ENCODE data around the gene DRICH1. TPM values are rescaled to one million over a fixed set of nuclear protein-coding genes. Genes with fewer than 3 reads are reported as not detected.

Gene DRICH1
- total and polyA plus RNA-seq, 2 of the 13 experiments (the other 11 are each of a cell fraction or from before 2014, with no cell fraction given): 0.22 to 0.66 TPM

DNA sequence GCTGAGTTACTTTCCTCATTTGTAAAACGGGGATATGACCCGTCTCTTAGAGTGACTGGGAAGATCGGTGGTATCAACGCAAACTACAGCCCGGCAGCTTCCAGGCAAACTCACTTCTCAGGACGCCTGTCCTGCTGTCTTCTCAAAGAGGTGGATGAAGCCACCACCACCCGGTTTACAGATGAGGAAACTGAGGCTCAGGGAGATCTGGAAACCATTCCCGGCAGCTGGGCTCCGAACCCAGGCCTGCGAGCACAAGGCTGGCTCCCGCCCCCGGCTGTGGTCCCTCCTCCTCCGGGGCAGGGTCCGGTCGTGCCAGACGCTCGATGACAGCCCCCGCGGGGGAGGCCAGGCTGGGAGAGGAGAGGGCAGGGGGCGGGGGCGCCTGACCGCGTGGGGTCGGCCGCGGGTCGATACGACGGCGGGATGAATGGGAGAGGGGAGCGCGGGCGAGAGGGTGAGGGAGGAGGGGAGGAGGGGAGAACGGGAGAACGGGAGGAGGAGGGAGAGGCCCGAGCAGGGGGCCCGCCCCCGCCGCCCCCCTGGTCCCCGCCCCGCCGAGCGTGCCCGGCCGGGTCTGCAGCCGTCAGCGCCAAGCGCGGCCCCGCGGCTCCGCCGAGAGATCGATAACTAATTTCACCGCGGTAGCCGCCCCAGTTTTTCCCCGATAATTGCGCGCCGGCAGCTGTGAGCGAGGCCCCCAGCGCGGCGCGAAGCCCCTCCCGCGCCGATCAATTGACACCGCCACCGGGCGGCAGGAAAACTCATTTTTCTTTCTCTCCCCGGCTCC, 66.0 kb downstream of the DRICH1 start (continued):
- TF ChIP-seq RARG (CRISPR knock-in tag; IDR thresholded peaks at IDR 0.05; ENCODE audit: low read depth) (no peak), ZNF556 (CRISPR knock-in tag; IDR thresholded peaks at IDR 0.05; ENCODE audit: borderline replicate concordance) (peak; percentile 80), ZNF607 (CRISPR knock-in tag; IDR thresholded peaks at IDR 0.05; ENCODE audit: borderline replicate concordance) (peak; percentile 74), ZMYM3 (CRISPR knock-in tag; IDR thresholded peaks at IDR 0.05) (peak; percentile 78), NONO (IDR thresholded peaks at IDR 0.05) (no peak), NONO (CRISPR knock-in tag; conservative IDR thresholded peaks at IDR 0.05) (peak; percentile 79), SOX6 (IDR thresholded peaks at IDR 0.05) (no peak), SOX6 (CRISPR knock-in tag; IDR thresholded peaks at IDR 0.05) (peak; percentile 58), ZNF589 (CRISPR knock-in tag; conservative IDR thresholded peaks at IDR 0.05) (0 out of 2 replicates have a peak, but pooled peaks have one; percentile 55), SNAI1 (CRISPR knock-in tag; IDR thresholded peaks at IDR 0.05; ENCODE audit: borderline replicate concordance) (no peak), STAG1 (CRISPR knock-in tag; IDR thresholded peaks at IDR 0.05) (no peak), ZNF782 (CRISPR knock-in tag; IDR thresholded peaks at IDR 0.05; ENCODE audit: borderline replicate concordance) (no peak)
- TF ChIP-seq, protein P1, sequence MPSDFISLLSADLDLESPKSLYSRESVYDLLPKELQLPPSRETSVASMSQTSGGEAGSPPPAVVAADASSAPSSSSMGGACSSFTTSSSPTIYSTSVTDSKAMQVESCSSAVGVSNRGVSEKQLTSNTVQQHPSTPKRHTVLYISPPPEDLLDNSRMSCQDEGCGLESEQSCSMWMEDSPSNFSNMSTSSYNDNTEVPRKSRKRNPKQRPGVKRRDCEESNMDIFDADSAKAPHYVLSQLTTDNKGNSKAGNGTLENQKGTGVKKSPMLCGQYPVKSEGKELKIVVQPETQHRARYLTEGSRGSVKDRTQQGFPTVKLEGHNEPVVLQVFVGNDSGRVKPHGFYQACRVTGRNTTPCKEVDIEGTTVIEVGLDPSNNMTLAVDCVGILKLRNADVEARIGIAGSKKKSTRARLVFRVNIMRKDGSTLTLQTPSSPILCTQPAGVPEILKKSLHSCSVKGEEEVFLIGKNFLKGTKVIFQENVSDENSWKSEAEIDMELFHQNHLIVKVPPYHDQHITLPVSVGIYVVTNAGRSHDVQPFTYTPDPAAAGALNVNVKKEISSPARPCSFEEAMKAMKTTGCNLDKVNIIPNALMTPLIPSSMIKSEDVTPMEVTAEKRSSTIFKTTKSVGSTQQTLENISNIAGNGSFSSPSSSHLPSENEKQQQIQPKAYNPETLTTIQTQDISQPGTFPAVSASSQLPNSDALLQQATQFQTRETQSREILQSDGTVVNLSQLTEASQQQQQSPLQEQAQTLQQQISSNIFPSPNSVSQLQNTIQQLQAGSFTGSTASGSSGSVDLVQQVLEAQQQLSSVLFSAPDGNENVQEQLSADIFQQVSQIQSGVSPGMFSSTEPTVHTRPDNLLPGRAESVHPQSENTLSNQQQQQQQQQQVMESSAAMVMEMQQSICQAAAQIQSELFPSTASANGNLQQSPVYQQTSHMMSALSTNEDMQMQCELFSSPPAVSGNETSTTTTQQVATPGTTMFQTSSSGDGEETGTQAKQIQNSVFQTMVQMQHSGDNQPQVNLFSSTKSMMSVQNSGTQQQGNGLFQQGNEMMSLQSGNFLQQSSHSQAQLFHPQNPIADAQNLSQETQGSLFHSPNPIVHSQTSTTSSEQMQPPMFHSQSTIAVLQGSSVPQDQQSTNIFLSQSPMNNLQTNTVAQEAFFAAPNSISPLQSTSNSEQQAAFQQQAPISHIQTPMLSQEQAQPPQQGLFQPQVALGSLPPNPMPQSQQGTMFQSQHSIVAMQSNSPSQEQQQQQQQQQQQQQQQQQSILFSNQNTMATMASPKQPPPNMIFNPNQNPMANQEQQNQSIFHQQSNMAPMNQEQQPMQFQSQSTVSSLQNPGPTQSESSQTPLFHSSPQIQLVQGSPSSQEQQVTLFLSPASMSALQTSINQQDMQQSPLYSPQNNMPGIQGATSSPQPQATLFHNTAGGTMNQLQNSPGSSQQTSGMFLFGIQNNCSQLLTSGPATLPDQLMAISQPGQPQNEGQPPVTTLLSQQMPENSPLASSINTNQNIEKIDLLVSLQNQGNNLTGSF (CRISPR knock-in tag; IDR thresholded peaks at IDR 0.05): no peak
- TF ChIP-seq, protein P2, sequence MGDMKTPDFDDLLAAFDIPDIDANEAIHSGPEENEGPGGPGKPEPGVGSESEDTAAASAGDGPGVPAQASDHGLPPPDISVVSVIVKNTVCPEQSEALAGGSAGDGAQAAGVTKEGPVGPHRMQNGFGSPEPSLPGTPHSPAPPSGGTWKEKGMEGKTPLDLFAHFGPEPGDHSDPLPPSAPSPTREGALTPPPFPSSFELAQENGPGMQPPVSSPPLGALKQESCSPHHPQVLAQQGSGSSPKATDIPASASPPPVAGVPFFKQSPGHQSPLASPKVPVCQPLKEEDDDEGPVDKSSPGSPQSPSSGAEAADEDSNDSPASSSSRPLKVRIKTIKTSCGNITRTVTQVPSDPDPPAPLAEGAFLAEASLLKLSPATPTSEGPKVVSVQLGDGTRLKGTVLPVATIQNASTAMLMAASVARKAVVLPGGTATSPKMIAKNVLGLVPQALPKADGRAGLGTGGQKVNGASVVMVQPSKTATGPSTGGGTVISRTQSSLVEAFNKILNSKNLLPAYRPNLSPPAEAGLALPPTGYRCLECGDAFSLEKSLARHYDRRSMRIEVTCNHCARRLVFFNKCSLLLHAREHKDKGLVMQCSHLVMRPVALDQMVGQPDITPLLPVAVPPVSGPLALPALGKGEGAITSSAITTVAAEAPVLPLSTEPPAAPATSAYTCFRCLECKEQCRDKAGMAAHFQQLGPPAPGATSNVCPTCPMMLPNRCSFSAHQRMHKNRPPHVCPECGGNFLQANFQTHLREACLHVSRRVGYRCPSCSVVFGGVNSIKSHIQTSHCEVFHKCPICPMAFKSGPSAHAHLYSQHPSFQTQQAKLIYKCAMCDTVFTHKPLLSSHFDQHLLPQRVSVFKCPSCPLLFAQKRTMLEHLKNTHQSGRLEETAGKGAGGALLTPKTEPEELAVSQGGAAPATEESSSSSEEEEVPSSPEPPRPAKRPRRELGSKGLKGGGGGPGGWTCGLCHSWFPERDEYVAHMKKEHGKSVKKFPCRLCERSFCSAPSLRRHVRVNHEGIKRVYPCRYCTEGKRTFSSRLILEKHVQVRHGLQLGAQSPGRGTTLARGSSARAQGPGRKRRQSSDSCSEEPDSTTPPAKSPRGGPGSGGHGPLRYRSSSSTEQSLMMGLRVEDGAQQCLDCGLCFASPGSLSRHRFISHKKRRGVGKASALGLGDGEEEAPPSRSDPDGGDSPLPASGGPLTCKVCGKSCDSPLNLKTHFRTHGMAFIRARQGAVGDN (CRISPR knock-in tag; IDR thresholded peaks at IDR 0.05): peak; percentile 81
- TF ChIP-seq, protein P3, sequence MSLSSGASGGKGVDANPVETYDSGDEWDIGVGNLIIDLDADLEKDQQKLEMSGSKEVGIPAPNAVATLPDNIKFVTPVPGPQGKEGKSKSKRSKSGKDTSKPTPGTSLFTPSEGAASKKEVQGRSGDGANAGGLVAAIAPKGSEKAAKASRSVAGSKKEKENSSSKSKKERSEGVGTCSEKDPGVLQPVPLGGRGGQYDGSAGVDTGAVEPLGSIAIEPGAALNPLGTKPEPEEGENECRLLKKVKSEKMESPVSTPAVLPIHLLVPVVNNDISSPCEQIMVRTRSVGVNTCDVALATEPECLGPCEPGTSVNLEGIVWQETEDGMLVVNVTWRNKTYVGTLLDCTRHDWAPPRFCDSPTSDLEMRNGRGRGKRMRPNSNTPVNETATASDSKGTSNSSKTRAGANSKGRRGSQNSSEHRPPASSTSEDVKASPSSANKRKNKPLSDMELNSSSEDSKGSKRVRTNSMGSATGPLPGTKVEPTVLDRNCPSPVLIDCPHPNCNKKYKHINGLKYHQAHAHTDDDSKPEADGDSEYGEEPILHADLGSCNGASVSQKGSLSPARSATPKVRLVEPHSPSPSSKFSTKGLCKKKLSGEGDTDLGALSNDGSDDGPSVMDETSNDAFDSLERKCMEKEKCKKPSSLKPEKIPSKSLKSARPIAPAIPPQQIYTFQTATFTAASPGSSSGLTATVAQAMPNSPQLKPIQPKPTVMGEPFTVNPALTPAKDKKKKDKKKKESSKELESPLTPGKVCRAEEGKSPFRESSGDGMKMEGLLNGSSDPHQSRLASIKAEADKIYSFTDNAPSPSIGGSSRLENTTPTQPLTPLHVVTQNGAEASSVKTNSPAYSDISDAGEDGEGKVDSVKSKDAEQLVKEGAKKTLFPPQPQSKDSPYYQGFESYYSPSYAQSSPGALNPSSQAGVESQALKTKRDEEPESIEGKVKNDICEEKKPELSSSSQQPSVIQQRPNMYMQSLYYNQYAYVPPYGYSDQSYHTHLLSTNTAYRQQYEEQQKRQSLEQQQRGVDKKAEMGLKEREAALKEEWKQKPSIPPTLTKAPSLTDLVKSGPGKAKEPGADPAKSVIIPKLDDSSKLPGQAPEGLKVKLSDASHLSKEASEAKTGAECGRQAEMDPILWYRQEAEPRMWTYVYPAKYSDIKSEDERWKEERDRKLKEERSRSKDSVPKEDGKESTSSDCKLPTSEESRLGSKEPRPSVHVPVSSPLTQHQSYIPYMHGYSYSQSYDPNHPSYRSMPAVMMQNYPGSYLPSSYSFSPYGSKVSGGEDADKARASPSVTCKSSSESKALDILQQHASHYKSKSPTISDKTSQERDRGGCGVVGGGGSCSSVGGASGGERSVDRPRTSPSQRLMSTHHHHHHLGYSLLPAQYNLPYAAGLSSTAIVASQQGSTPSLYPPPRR (CRISPR knock-in tag; IDR thresholded peaks at IDR 0.05; ENCODE audit: borderline replicate concordance): peak; percentile 67; the same call in 1 of the 2 replicates
